ENCODE measurements around the gene GPR143. TPM values are rescaled to one million over a fixed set of nuclear protein-coding genes. Genes with fewer than 3 reads are reported as not detected.

GPR143 gene
- total and polyA plus RNA-seq, 2 experiments from 2014 or later, result 3.2 to 9.8 TPM

DNA sequence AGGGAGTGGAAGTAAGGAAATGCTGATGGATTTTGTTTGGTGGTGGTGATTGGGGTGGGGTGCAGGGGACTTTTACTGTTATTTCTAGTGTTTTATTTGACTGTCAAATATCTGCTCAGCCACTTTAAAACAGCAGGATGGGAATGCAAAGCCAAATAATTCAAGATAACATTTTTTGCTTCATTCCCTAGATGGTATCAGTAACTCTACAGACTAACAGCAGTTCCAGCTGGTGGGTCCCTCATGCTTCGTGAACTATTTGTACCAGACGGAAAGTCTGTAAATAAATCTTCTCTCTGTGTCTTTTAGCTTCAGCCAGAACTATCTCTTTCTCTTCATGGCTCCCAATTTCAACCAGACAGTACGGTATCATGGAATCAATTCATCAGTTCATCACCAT is 27.5 kb downstream of the GPR143 start:
- Histone ChIP-seq H3K9me3 (ENCODE audit: low read depth) (no peaks in the 10 kb centered on the region), H3K27me3 (no peaks in the 10 kb centered on the region), H3K9me2 (replicated peaks; ENCODE audit: insufficient read depth) (no peaks in the 10 kb centered on the region), H3K79me2 (no peaks in the 10 kb centered on the region), H3K4me1 (ENCODE audit: insufficient read depth) (no peaks in the 10 kb centered on the region), H4K20me1 (ENCODE audit: insufficient read depth, poor library complexity, severe bottlenecking) (no peaks in the 10 kb centered on the region), H2AFZ (no peak overlapping the region), H3K4me3 (no peak overlapping the region), H3K4me2 (no peak overlapping the region), H3K36me3 (replicated peaks; ENCODE audit: insufficient read depth, low read depth) (no peaks in the 10 kb centered on the region), H3K27ac (no peak overlapping the region)
- DNase-seq (ENCODE audit: low spot score), result no peak
- TF ChIP-seq EZH2phosphoT487 (IDR thresholded peaks at IDR 0.05; ENCODE audit: low read depth, severe bottlenecking, unreplicated experiment) (no peak), EZH2 (IDR thresholded peaks at IDR 0.05; ENCODE audit: borderline replicate concordance) (no peak)
- TF ChIP-seq, protein P1, sequence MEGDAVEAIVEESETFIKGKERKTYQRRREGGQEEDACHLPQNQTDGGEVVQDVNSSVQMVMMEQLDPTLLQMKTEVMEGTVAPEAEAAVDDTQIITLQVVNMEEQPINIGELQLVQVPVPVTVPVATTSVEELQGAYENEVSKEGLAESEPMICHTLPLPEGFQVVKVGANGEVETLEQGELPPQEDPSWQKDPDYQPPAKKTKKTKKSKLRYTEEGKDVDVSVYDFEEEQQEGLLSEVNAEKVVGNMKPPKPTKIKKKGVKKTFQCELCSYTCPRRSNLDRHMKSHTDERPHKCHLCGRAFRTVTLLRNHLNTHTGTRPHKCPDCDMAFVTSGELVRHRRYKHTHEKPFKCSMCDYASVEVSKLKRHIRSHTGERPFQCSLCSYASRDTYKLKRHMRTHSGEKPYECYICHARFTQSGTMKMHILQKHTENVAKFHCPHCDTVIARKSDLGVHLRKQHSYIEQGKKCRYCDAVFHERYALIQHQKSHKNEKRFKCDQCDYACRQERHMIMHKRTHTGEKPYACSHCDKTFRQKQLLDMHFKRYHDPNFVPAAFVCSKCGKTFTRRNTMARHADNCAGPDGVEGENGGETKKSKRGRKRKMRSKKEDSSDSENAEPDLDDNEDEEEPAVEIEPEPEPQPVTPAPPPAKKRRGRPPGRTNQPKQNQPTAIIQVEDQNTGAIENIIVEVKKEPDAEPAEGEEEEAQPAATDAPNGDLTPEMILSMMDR (IDR thresholded peaks at IDR 0.05; ENCODE audit: poor library complexity), result no peak
- WGBS (ENCODE audit: low lambda C conversion rate, missing lambda C conversion rate), result 41% methylated on average over 3 of the region's 3 CpGs

DNA sequence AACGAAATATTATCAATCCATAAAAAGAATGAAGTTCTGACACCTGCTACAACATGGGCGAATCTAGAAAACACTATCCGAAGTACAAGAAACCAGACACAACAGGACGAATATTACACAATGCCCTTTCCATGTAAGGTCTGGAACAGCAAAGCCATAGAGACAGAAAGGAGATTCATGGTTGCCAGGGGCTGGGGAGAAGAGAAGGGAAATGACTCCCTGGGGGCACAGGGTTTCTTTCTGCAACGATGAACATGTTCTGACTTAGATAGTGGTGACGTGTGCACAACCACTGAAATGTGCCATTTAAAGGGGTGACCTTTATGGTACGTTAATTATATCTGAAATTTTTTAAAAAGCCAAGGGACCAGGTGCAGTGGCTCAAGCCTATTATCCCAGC is 28.3 kb downstream of the GPR143 start:
- no peaks in the 10 kb centered on the region for H3K4me1 ChIP-seq (ENCODE audit: insufficient read depth)
- H3K27ac ChIP-seq, result no peak overlapping the region
- TF ChIP-seq EZH2phosphoT487 (IDR thresholded peaks at IDR 0.05; ENCODE audit: low read depth, severe bottlenecking, unreplicated experiment), result no peak
- TF ChIP-seq, protein P1 (IDR thresholded peaks at IDR 0.05; ENCODE audit: poor library complexity), result no peak
- TF ChIP-seq EZH2 (IDR thresholded peaks at IDR 0.05; ENCODE audit: borderline replicate concordance), result no peak
- H3K9me2 ChIP-seq (replicated peaks; ENCODE audit: insufficient read depth), result no peaks in the 10 kb centered on the region
- no peak overlapping the region for H3K4me3 ChIP-seq
- H3K9me3 ChIP-seq (ENCODE audit: low read depth), result no peaks in the 10 kb centered on the region
- H3K36me3 ChIP-seq (replicated peaks; ENCODE audit: insufficient read depth, low read depth), result no peaks in the 10 kb centered on the region
- H3K27me3 ChIP-seq, result no peaks in the 10 kb centered on the region
- no peak overlapping the region for H2AFZ ChIP-seq
- no peak overlapping the region for H3K4me2 ChIP-seq
- DNase-seq (ENCODE audit: low spot score), result no peak
- H4K20me1 ChIP-seq (ENCODE audit: insufficient read depth, poor library complexity, severe bottlenecking), result no peaks in the 10 kb centered on the region
- H3K79me2 ChIP-seq, result no peaks in the 10 kb centered on the region
- WGBS (ENCODE audit: low lambda C conversion rate, missing lambda C conversion rate), result 64% methylated on average over 7 of the region's 7 CpGs

DNA sequence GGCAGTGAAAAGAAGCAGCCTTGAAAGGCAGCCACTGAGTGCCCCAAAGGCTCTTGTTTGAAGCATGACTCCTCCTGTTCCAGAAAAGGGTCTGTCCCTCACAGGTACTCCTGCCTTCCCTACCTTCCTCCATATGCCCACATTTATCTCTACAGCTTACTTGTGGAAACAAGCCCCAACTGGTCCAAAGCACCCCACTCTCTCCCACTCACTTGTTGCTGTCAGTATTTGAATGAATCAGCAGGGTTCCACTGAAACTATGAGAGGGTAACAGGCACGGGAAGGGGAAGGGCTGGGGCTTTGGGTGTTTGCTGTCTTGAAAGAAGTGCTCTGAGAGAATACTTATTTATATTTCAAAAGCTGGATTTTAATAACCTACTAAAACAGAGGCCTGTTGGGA is 34.9 kb downstream of the GPR143 start:
- Histone ChIP-seq H3K36me3 (replicated peaks; ENCODE audit: insufficient read depth, low read depth) (no peaks in the 10 kb centered on the region), H3K4me1 (ENCODE audit: insufficient read depth) (no peaks in the 10 kb centered on the region), H3K4me2 (no peak overlapping the region), H3K9me3 (ENCODE audit: low read depth) (no peaks in the 10 kb centered on the region), H3K9me2 (replicated peaks; ENCODE audit: insufficient read depth) (no peaks in the 10 kb centered on the region), H4K20me1 (ENCODE audit: insufficient read depth, poor library complexity, severe bottlenecking) (no peaks in the 10 kb centered on the region), H3K4me3 (no peak overlapping the region), H3K27ac (no peak overlapping the region), H3K79me2 (no peaks in the 10 kb centered on the region), H3K27me3 (no peaks in the 10 kb centered on the region), H2AFZ (no peak overlapping the region)
- TF ChIP-seq, protein P1 (IDR thresholded peaks at IDR 0.05; ENCODE audit: poor library complexity), result no peak
- WGBS (ENCODE audit: low lambda C conversion rate, missing lambda C conversion rate), result 63% methylated on average over 1 of the region's 1 CpG
- no peak for DNase-seq (ENCODE audit: low spot score)

DNA sequence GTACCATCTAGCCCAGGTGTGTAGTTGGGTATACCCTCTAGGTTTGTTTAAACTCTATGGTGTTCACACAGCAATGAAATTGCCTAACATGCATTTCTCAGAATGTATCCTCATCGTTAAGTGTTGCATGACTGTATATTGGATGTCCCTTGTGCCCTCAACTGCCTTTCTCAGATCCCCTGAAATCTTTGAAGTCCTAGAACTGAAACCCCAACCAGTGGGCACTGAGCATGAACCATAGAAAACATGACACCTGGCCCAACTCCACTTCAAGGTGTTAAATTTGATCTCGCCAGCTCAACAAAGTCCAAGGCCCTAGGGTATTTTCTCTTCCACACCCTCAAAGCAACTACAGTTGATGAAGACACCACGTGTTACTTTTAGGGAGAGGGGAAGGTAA is 35.6 kb downstream of the GPR143 start:
- H3K4me1 ChIP-seq (ENCODE audit: insufficient read depth), result no peaks in the 10 kb centered on the region
- H3K9me3 ChIP-seq (ENCODE audit: low read depth), result no peaks in the 10 kb centered on the region
- no peak overlapping the region for H3K27ac ChIP-seq
- no peaks in the 10 kb centered on the region for H4K20me1 ChIP-seq (ENCODE audit: insufficient read depth, poor library complexity, severe bottlenecking)
- H3K4me2 ChIP-seq, result no peak overlapping the region
- TF ChIP-seq, protein P1 (IDR thresholded peaks at IDR 0.05; ENCODE audit: poor library complexity), result no peak
- TF ChIP-seq EZH2phosphoT487 (IDR thresholded peaks at IDR 0.05; ENCODE audit: low read depth, severe bottlenecking, unreplicated experiment) (no peak), EZH2 (IDR thresholded peaks at IDR 0.05; ENCODE audit: borderline replicate concordance) (no peak)
- no peak for DNase-seq (ENCODE audit: low spot score)
- no peak overlapping the region for H2AFZ ChIP-seq
- H3K9me2 ChIP-seq (replicated peaks; ENCODE audit: insufficient read depth), result no peaks in the 10 kb centered on the region
- H3K79me2 ChIP-seq, result no peaks in the 10 kb centered on the region
- no peaks in the 10 kb centered on the region for H3K36me3 ChIP-seq (replicated peaks; ENCODE audit: insufficient read depth, low read depth)
- no peaks in the 10 kb centered on the region for H3K27me3 ChIP-seq
- WGBS (ENCODE audit: low lambda C conversion rate, missing lambda C conversion rate), result 71% methylated on average over 3 of the region's 3 CpGs
- H3K4me3 ChIP-seq, result no peak overlapping the region

Measured in hepatocyte (in vitro differentiated cells).